ENCODE data around the gene PTPRD. TPM values are rescaled to one million over a fixed set of nuclear protein-coding genes. Genes with fewer than 3 reads are reported as not detected.

Gene PTPRD
- polyA plus RNA-seq, 1 donor from 2014 or later = not detected

DNA sequence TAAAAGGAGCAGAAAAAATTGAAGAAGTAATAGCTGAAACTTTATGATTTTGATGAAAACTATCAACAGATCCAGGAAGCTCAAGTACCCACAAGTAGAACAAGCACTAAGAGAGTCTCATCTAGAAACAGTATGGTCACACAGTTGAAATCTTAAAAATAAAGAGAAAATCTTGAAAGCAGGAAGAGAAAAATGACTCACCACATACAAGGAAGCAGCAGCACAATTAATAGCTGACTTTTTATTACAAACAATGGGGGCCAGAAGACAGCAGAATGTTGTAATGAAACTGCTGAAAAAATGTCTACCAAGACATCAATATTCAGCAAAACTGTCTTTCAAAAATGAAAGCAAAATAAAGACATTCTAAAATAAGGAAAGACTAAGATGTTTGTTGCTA is 1704.9 kb downstream of the PTPRD start:
- Mint-ChIP-seq H3K9me3 (peaks cover 0 to 16% (median 6%) of the 10 kb centered on the region in 3 donors), H3K36me3 (no peaks in the 10 kb centered on the region), H3K4me3 (no peak overlapping the region), H3K4me1 (no peaks in the 10 kb centered on the region), H3K27me3 (no peaks in the 10 kb centered on the region), H3K27ac (no peak overlapping the region)

DNA sequence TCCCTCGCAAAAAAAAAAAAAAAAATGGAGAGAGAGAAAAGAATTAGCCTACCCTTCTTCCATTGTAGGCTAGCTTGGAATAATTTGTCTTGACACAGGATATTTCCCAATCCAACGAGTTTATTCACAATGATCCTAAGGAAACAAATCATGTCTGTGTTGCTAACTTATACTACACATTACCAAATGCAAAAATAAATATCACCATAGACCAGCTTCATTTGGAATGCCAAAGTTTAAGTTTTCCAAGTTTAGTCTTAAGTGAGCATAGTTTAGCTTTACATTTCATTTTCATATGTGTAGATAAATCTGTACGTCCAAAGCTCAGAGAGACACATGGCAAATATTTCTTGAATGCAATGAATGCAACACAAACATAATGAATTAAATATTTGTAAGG is 1707.1 kb downstream of the PTPRD start:
- Mint-ChIP-seq H3K9me3 (peaks cover 0 to 13% (median 6%) of the 10 kb centered on the region in 3 donors), H3K36me3 (no peaks in the 10 kb centered on the region), H3K4me3 (no peak overlapping the region), H3K27me3 (no peaks in the 10 kb centered on the region), H3K4me1 (no peaks in the 10 kb centered on the region), H3K27ac (no peak overlapping the region)

DNA sequence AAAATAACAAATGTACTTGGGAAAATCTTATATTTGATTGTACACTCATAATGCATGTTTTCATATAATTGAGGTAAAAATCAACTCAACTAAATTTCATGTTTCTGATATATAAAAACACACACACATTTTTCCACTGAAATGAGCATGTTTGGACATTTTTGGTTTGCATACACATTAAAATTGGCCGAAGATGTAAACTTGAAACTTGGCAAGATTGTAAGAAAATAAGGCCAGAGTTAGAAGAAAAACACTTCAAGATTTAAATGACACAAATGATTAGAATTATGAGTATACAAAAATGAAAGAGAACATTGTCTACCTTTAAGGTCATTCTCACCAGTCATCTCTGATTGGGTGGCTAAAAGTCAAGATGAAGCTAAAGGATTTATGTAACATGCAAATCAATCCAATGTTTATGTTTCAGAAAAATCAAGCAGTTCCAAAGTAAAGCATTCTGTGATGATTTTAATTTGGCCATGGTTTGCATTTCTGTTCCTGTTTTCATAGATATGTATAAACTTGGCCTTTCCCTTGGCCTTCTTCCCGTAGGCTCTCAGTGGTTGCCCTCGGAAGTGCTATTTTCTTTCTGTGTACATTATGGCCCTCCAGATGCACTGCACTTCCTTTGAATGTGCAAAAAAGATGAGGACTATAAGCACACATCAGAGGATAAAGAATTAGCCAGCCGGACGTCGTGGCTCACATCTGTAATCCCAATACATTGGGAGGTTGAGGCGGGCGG is 1707.9 kb downstream of the PTPRD start:
- Mint-ChIP-seq H3K27ac (no peak overlapping the region), H3K36me3 (no peaks in the 10 kb centered on the region), H3K27me3 (no peaks in the 10 kb centered on the region), H3K9me3 (peaks cover 0 to 13% (median 6%) of the 10 kb centered on the region in 3 donors), H3K4me3 (no peak overlapping the region), H3K4me1 (no peaks in the 10 kb centered on the region)

DNA sequence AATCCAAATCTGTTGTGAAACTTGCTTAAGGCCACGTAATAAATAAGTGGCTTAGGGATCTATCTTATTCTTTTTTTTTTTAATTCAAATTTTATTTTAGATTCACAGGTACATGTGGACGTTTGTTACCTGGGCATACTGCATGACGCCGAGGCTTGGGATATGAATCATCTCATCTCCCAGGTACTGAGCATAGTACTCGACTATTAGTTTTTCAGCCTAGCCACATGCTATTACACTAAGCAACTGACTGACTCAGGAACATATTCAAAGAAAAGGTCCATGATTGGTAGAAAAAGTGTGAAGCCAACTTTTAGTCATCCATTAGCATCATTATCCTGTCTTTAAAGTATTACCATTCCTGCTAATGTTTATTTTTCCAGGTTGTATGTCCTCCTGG is 1709.7 kb downstream of the PTPRD start:
- H3K27ac Mint-ChIP-seq = no peak overlapping the region
- no peaks in the 10 kb centered on the region for H3K27me3 Mint-ChIP-seq
- H3K36me3 Mint-ChIP-seq = no peaks in the 10 kb centered on the region
- no peak overlapping the region for H3K4me3 Mint-ChIP-seq
- H3K9me3 Mint-ChIP-seq = peaks cover 0 to 9% (median 6%) of the 10 kb centered on the region in 3 donors
- H3K4me1 Mint-ChIP-seq = no peaks in the 10 kb centered on the region

DNA sequence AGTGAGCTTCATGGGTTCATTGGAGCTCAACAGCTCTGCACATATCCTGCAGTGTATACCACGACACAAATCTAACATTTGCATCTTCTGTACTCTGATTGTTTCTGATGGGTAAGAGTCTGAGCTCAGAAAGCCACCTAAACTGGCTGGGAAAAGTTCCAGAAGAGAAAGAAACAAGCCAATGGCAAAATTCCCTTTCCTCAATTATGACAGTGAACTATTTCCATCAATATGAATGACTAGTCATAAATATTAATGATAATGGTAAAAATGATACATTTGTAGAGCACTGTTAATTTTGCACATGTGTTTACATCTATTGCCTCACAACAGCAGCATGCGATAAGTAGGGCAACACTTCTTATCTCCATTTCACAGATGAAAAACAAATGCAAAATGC is 1711.7 kb downstream of the PTPRD start:
- Mint-ChIP-seq H3K9me3 (peaks cover 0 to 4% (median 0%) of the 10 kb centered on the region in 3 donors), H3K27ac (no peak overlapping the region), H3K27me3 (no peaks in the 10 kb centered on the region), H3K36me3 (no peaks in the 10 kb centered on the region), H3K4me1 (no peaks in the 10 kb centered on the region), H3K4me3 (no peak overlapping the region)

DNA sequence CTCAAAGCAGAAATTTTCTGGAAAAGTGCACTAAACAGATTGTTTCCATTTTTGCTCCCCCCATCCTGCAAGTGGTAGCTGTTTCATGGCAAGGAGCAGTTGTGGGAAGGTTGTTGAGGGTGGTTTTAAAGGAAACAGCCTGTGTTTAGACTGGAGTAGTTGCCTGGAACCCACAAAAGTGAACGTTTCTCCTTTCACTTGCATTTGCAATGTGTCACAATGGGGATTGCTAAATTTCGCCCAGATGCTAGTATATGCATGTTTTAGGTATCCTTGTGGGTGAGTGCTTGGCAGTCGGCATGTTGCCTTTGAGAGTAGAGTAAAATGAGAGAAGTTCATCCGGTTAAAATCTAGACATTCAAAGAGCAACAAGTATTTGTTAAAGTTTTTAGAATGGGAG is 1713.3 kb downstream of the PTPRD start:
- no peaks in the 10 kb centered on the region for H3K36me3 Mint-ChIP-seq
- H3K27me3 Mint-ChIP-seq = no peaks in the 10 kb centered on the region
- H3K4me3 Mint-ChIP-seq = no peak overlapping the region
- no peaks in the 10 kb centered on the region for H3K4me1 Mint-ChIP-seq
- H3K27ac Mint-ChIP-seq = no peak overlapping the region
- H3K9me3 Mint-ChIP-seq = no peaks in the 10 kb centered on the region

DNA sequence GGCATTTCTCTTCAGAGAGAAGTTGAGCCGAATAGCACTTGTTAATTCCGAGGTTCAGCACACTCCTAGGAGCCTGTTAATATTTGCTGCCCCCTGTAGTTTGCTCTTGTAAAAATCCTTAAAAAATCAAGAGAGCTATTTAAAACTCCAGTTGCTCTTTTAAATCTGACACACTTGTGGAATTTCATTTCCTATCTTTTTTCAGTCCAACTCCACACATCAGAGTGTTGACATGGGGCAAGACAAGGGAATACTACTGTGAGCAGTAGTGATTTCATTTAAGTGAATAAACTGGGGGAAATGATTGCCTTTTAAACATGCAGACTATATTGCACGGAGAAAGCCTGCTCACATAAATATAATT is 1717.0 kb downstream of the PTPRD start:
- H3K36me3 Mint-ChIP-seq = no peaks in the 10 kb centered on the region
- H3K4me1 Mint-ChIP-seq = no peaks in the 10 kb centered on the region
- no peaks in the 10 kb centered on the region for H3K9me3 Mint-ChIP-seq
- no peak overlapping the region for H3K27ac Mint-ChIP-seq
- no peak overlapping the region for H3K4me3 Mint-ChIP-seq
- no peaks in the 10 kb centered on the region for H3K27me3 Mint-ChIP-seq

DNA sequence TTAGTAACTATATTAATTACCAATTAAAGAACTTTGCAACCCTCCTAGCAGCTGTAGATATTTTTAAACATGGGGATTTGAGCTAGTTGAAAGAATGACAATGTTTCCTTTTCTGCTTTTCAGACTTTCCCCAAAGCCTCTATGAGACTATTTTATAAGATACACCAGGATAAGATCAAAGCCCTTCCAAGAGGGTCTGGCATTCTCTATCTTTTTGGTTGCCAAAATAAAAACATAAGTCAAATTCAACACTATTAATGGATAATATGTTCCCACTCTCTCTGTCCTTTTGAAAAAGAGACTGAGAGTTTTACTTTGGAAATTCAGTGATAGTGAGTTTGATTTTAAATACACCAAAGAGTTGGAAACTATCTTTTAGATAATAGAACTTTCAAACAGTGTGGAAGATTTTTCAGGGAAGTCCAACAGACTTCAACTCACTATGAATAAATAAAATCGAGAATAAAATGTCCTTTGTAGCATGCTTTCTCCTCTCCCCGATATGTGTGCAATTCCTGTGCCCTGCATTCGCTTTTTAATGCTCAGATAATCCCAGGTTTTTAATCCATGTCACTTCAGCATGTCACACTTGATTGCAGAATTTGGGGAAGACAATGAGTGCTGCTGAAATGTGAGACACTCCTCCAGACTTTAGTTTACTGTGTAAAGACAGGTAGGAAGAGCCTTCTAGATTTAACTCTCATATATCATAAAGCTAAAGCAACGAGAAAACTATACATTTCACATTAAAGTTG is 1717.5 kb downstream of the PTPRD start:
- Mint-ChIP-seq H3K4me3 (no peak overlapping the region), H3K27ac (no peak overlapping the region), H3K9me3 (no peaks in the 10 kb centered on the region), H3K27me3 (no peaks in the 10 kb centered on the region), H3K4me1 (no peaks in the 10 kb centered on the region), H3K36me3 (no peaks in the 10 kb centered on the region)

DNA sequence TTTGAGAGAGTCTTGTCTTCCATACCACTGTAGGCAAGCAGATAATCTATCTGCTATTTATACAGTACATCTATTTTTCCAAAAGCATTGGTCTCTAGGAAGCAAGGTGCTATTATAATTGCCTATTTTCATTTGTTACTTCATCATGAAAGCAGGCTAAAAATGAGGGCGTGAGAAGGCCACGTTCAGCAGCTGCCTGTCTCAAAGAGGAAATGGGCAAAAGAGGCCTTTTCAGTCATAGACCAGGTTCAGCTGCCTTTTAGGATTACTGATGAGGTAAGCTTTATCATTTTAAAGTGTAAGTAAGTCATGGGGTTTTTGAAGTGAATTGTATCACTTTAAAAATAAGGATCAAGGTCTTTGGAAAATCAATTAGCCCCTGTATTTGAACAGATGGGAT is 1722.1 kb downstream of the PTPRD start:
- Mint-ChIP-seq H3K36me3 (no peaks in the 10 kb centered on the region), H3K4me1 (no peaks in the 10 kb centered on the region), H3K27ac (no peak overlapping the region), H3K9me3 (no peaks in the 10 kb centered on the region), H3K27me3 (no peaks in the 10 kb centered on the region), H3K4me3 (no peak overlapping the region)

DNA sequence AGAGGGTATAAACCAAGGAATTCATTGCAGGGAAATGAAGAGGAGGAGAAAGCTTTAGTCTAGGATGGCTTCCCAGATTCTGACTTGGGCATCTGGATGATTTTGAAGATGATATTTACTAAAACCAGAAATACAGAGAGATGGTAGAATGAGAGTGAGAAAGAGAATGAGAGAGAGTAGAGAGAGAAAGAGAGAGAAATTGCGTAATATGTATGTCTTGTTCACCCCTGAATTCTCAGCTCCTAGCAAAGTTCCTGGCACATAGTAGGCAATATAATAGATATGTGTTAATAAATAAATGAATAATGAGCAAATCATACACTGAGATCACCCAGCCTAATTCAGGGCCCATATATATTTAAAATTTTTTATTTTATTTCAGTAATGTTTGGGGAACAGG is 1723.7 kb downstream of the PTPRD start:
- no peaks in the 10 kb centered on the region for H3K9me3 Mint-ChIP-seq
- no peaks in the 10 kb centered on the region for H3K36me3 Mint-ChIP-seq
- H3K4me3 Mint-ChIP-seq = no peak overlapping the region
- H3K27ac Mint-ChIP-seq = no peak overlapping the region
- no peaks in the 10 kb centered on the region for H3K27me3 Mint-ChIP-seq
- H3K4me1 Mint-ChIP-seq = no peaks in the 10 kb centered on the region

DNA sequence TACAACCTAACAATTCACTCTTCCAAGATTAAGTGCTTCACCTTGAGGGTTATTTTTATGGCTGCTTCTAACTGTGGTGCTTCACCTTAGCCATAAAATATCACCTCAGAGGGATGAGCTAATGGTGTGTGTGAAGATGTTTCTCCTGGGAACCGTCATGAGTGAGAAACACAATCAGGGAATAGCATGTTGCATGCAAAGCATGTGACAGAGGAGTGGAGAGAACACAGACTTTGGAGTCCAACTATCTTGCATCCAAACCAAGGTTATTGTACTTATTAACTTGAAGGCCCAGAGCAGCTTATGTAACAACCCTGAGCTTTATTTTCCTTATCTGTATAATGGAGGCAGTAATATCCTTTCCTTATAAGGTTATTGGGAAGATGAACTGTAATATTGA is 1724.2 kb downstream of the PTPRD start:
- Mint-ChIP-seq H3K27ac (no peak overlapping the region), H3K4me3 (no peak overlapping the region), H3K36me3 (no peaks in the 10 kb centered on the region), H3K27me3 (no peaks in the 10 kb centered on the region), H3K9me3 (no peaks in the 10 kb centered on the region), H3K4me1 (no peaks in the 10 kb centered on the region)

DNA sequence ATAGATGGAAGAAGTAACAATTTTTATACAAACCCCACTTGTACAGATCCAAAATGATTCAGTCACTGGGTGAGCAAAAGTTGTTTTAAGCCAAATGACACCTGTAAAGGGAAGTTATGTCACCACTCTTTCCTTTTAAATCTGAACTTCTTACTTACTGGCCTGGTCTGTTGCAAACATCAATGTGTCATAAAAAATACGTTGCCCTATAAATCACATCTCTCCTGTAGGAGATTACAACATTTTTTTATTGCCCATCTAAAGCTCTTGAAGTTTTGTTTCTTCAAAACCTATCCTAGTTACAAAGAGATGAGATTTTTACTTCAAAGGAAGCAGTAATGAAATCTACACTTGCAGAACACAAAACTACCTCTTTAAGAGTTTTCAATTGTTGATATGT is 1725.4 kb downstream of the PTPRD start:
- no peaks in the 10 kb centered on the region for H3K36me3 Mint-ChIP-seq
- H3K27me3 Mint-ChIP-seq = no peaks in the 10 kb centered on the region
- no peak overlapping the region for H3K4me3 Mint-ChIP-seq
- H3K27ac Mint-ChIP-seq = no peak overlapping the region
- no peaks in the 10 kb centered on the region for H3K4me1 Mint-ChIP-seq
- H3K9me3 Mint-ChIP-seq = no peaks in the 10 kb centered on the region

DNA sequence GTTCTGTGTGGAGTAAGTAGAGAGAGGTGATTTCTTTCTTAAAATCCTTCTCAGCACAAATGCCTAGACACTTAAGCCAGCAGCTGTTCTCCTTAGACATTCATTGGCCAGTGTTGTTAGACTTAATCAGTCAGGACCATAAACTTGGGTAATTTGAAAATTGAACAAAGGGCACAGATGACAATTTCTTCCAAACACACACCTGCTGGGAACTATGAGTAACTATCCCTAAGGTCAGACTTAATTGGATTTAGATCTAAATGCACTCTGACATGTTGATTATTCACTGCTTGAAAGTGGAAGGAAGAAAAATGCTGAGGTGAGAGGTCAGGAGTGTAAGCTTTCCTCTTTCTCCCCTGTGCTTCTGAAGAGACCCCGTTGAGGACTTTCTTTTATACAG is 1729.5 kb downstream of the PTPRD start:
- H3K27me3 Mint-ChIP-seq = no peaks in the 10 kb centered on the region
- H3K36me3 Mint-ChIP-seq = no peaks in the 10 kb centered on the region
- no peaks in the 10 kb centered on the region for H3K4me1 Mint-ChIP-seq
- peaks cover 0 to 2% (median 0%) of the 10 kb centered on the region in 3 donors for H3K9me3 Mint-ChIP-seq
- H3K4me3 Mint-ChIP-seq = no peak overlapping the region
- no peak overlapping the region for H3K27ac Mint-ChIP-seq

DNA sequence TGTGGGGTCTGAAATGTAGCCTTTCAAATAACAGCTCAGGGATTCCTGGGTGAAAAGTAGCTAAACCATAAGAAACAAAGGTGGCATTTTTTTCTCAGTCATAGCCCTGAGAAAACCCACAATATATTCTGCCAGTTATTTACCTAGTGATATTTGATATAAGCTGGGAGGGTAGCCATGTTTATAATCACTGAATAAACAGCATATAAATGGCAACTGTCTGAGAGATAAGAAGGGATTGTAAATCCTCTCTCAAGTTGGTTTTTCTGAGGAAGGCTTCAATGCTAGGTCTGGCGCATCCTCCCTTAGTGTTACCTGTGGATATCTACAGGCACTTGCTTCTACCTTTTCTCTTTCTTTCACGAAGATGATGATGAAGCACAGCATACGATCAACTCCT is 1732.7 kb downstream of the PTPRD start:
- no peaks in the 10 kb centered on the region for H3K36me3 Mint-ChIP-seq

DNA sequence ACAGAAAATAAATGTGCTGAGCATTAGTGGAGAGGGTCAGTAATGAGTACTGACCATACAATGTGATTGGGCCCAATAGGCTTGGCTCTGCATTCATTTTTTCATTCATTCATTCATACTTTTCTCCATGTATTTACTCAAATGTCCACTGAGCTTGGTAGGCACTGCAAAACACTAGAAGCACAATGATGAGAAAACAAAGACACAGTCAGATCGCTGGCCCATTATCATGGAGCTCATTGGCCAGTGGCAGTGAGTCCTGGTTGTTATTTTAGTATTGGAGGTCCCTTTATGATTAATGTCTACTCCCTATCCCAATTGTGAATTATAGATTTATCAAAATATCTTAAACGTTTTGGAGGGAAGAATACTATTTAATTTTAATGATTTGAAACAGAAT is 1733.5 kb downstream of the PTPRD start:
- no peak overlapping the region for H3K4me3 Mint-ChIP-seq
- H3K9me3 Mint-ChIP-seq = peaks cover 0 to 2% (median 2%) of the 10 kb centered on the region in 3 donors
- H3K27ac Mint-ChIP-seq = no peak overlapping the region
- no peaks in the 10 kb centered on the region for H3K36me3 Mint-ChIP-seq
- no peaks in the 10 kb centered on the region for H3K27me3 Mint-ChIP-seq
- no peaks in the 10 kb centered on the region for H3K4me1 Mint-ChIP-seq

More for the DNA sequence above, 1732.7 kb downstream of the PTPRD start:
- Mint-ChIP-seq H3K27me3 (no peaks in the 10 kb centered on the region), H3K27ac (no peak overlapping the region), H3K4me3 (no peak overlapping the region), H3K9me3 (peaks cover 0 to 2% (median 0%) of the 10 kb centered on the region in 3 donors), H3K4me1 (no peaks in the 10 kb centered on the region)
